GM23248 (cell line): ENCODE results near the gene SETD7.

Source experiments
- EZH2 ChIP-seq: fragments of 200-600 bp; sonication (generic); IDR thresholded peaks from 2 replicates; pipeline ENCODE4 v1.6.1; 2018; ENCODE audit warnings: antibody characterized with exemption, mild to moderate bottlenecking; ENCODE audit not compliant: insufficient read depth, poor library complexity, severe bottlenecking
- EZH2phosphoT487 ChIP-seq: fragments of 200-600 bp; sonication (generic); IDR thresholded peaks from 2 replicates; pipeline ENCODE4 v1.6.1; 2018; ENCODE audit warnings: antibody characterized with exemption, moderate library complexity, mild to moderate bottlenecking, low read depth; ENCODE audit not compliant: insufficient read depth

- TF ChIP-seq EZH2 (no peak), EZH2phosphoT487 (no peak)
These were observed 3.7 kb upstream of the SETD7 start for GRCh38 chr4:139559687-139560086.
